Stomach (tissue), 9 donors: ENCODE data around the gene SLC29A3. TPM values are rescaled to one million over a fixed set of nuclear protein-coding genes. Genes with fewer than 3 reads are reported as not detected.

Experiments used
- DNase-seq, 2 donors: peaks; one replicate each; pipeline versions ENCODE4 v3.0.0 to v3.0.0-alpha.2; 2013 to 2019
- H3K27ac ChIP-seq, 5 donors: fragments of 200-600 bp in 4 of 5; sonication (generic) in 4 of 5; one replicate each; pipeline ENCODE4 v1.5.1; 2013 to 2019; ENCODE audit warnings: mild to moderate bottlenecking in 1 of 5, moderate library complexity in 1 of 5
- H3K27me3 ChIP-seq, 3 donors: fragments of 200-600 bp; sonication (generic); one replicate each; pipeline ENCODE4 v1.5.1; 2017 to 2019; ENCODE audit warnings: mixed run types in 1 of 3
- H3K36me3 ChIP-seq, 4 donors: fragments of 200-600 bp; sonication (generic); 1 replicate in 3 of 4; 2 replicates in 1 of 4; pipeline ENCODE4 v1.5.1; 2016 to 2019
- H3K4me1 ChIP-seq, 4 donors: fragments of 200-600 bp; sonication (generic); one replicate each; pipeline ENCODE4 v1.5.1; 2016 to 2019
- H3K4me3 ChIP-seq, 4 donors: fragments of 200-600 bp; sonication (generic) in 3 of 4; one replicate each; pipeline ENCODE4 v1.5.1; 2016 to 2019; ENCODE audit warnings: mild to moderate bottlenecking in 1 of 4
- H3K9me3 ChIP-seq, 4 donors: fragments of 200-600 bp; sonication (generic); one replicate each; pipeline ENCODE4 v1.5.1; 2016 to 2019
- EP300 ChIP-seq: sonication (generic); formaldehyde crosslinking; IDR thresholded peaks from one replicate; pipeline ENCODE4 v1.6.1; 2017; ENCODE audit warnings: antibody characterized with exemption
- POLR2A ChIP-seq, 4 donors: fragments of 450-650 bp; IDR thresholded peaks; one replicate each; pipeline ENCODE4 v1.6.1; 2016; ENCODE audit warnings: antibody characterized with exemption in 4 of 4, control low read depth in 2 of 4, mild to moderate bottlenecking in 1 of 4, moderate library complexity in 1 of 4
- POLR2AphosphoS5 ChIP-seq, 3 donors: sonication (generic); formaldehyde crosslinking; IDR thresholded peaks; one replicate each; pipeline ENCODE4 v1.6.1; 2016; ENCODE audit warnings: antibody characterized with exemption in 3 of 3
- WGBS, 5 donors: extraction: QIAGEN DNeasy Blood & Tissue Kit in 3 of 5; methylation state at CpG; one replicate each; pipeline versions ENCODE4 v1.1.5 to v1.1.7; 2013 to 2018; 5-methylcytosine and 5-hydroxymethylcytosine counted together
- intact Hi-C: fragments of 100-400 bp; cut with DNase I; formaldehyde crosslinking; loops from one replicate; pipeline ENCODE4 v1.15.1; 2023; ENCODE audit warnings: low total_unique reads
- polyA plus RNA-seq, 3 donors: library from polyadenylated mRNA; stranded (reverse); fragments of 200-250 nt; gene quantifications; one replicate each; pipeline ENCODE4 v1.2.3, GENCODE V29; 2013
- total RNA-seq, 5 donors: library from RNA; depleted of rRNA; stranded (reverse); fragments of >200 nt; gene quantifications; one replicate each; pipeline versions ENCODE4 v1.1.0 to v1.2.3, GENCODE V29; 2014 to 2016
- TF ChIP-seq, protein P1 (sequence below), 7 experiments: fragments of 450-650 bp in 4 of 7; fragments of 200-600 bp in 3 of 7; sonication (generic) in 3 of 7; IDR thresholded peaks; one replicate each; pipeline ENCODE4 v1.5.1; 2016 to 2019; ENCODE audit warnings: antibody characterized with exemption in 7 of 7, control low read depth in 2 of 7, mild to moderate bottlenecking in 1 of 7
- donor health status: healthy with polysubstance abuse.
- donor health status: Bipolar disorder and iron deficiency.
- donor health status: healthy.

The SLC29A3 gene
- total and polyA plus RNA-seq, 8 donors = 2.8 to 23.7 (median 4.2) TPM; not detected in 2

DNA sequence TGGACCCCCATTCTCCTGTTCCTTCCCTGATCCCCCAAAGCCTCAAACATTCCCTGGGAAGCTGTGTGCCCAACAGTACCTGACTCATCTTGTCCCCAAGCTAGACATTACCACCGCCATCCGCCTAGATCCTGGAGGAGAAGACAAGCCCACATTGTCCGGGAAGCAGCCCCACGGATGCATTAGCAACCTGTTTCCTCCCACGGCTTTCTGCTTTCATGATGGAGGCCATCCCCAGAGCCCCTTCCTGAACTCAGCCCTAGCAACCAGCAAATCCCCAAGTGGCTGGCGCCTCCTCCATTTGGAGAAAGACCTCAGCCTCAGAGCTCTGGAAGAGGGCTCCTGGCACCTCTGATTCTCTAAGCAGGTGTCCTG lies 2.3 kb upstream of the SLC29A3 start:
- H3K27me3 ChIP-seq = no peaks in the 10 kb centered on the region
- no peak overlapping the region for H3K4me3 ChIP-seq
- H3K27ac ChIP-seq = no peak overlapping the region
- WGBS, 5 donors = 63 to 84% (median 73%) methylated on average over 6 of the region's 6 CpGs
- no peak for TF ChIP-seq EP300
- TF ChIP-seq, protein P1, sequence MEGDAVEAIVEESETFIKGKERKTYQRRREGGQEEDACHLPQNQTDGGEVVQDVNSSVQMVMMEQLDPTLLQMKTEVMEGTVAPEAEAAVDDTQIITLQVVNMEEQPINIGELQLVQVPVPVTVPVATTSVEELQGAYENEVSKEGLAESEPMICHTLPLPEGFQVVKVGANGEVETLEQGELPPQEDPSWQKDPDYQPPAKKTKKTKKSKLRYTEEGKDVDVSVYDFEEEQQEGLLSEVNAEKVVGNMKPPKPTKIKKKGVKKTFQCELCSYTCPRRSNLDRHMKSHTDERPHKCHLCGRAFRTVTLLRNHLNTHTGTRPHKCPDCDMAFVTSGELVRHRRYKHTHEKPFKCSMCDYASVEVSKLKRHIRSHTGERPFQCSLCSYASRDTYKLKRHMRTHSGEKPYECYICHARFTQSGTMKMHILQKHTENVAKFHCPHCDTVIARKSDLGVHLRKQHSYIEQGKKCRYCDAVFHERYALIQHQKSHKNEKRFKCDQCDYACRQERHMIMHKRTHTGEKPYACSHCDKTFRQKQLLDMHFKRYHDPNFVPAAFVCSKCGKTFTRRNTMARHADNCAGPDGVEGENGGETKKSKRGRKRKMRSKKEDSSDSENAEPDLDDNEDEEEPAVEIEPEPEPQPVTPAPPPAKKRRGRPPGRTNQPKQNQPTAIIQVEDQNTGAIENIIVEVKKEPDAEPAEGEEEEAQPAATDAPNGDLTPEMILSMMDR (IDR thresholded peaks at IDR 0.05) = no peak
- no peak for TF ChIP-seq POLR2A (IDR thresholded peaks at IDR 0.05)
- no peak for TF ChIP-seq POLR2AphosphoS5 (IDR thresholded peaks at IDR 0.05)
- no peaks in the 10 kb centered on the region for H3K36me3 ChIP-seq
- no peaks in the 10 kb centered on the region for H3K9me3 ChIP-seq
- intact Hi-C loops = no loop called here
- DNase-seq = no peak
- peaks cover 15 to 49% (median 31%) of the 10 kb centered on the region in 4 donors for H3K4me1 ChIP-seq

DNA sequence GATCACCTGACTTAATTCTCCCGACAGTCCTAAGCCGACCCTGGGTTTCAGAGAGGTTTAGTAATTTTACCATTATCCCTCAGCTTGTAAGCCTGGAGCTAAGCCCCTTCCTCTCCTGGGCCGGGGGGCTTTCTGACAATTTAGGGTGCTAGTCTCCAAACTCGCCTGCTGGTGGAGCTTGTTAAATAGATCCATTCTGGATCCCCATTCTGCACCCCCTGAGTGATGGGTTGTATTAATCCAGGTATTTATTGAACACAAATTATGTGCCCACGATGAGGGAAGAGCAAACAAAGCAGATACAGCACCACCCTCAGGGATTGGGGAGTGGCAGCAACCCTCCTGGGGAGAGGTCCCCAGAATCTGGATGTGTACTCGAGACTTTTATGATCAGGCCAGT lies 1.3 kb upstream of the SLC29A3 start:
- no peak for DNase-seq
- TF ChIP-seq POLR2A (IDR thresholded peaks at IDR 0.05) (no peak), EP300 (no peak), POLR2AphosphoS5 (IDR thresholded peaks at IDR 0.05) (no peak)
- TF ChIP-seq, protein P1 (IDR thresholded peaks at IDR 0.05) = no peak
- Histone ChIP-seq H3K4me3 (no peak overlapping the region), H3K36me3 (peaks cover 0 to 5% (median 3%) of the 10 kb centered on the region in 4 donors), H3K27ac (no peak overlapping the region), H3K9me3 (no peaks in the 10 kb centered on the region), H3K4me1 (peaks cover 15 to 48% (median 31%) of the 10 kb centered on the region in 4 donors), H3K27me3 (no peaks in the 10 kb centered on the region)
- intact Hi-C loops = no loop called here
- WGBS, 5 donors = 67 to 81% (median 79%) methylated on average over 6 of the region's 6 CpGs

DNA sequence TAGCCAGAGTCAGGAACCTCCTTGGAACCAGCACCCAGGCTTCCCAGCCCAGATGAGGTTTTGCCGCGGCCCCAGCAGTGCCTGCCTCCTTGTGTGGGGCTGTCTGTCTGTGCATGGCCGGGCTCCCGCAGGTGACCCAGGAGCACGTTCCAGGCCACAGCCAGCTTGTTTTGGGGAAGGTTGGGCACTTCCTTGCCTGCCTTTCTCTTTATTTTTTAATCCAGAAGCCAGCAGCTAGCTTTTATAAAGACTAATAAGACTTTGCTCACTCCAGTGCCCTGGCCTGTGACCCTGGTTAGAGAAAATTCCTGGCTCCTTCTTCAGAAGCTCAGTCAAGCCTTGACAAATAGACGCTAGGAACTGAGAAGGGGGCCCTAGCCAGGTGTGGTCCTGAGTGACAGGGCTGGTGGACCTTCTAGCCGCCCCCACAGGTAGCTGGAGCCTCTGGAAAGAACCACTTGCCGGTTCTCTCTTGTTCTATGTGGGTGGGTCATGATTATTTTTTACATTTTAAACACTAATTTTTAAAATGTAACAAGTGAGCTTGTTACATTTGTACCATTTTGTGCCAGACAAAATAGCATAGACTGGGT lies 837 bp downstream of the SLC29A3 start:
- peaks cover 1 to 27% (median 25%) of the 10 kb centered on the region in 4 donors for H3K36me3 ChIP-seq
- H3K4me1 ChIP-seq = peaks cover 8 to 28% (median 19%) of the 10 kb centered on the region in 4 donors
- H3K4me3 ChIP-seq = peak overlapping the region; percentile 67 to 85 (median 76)
- TF ChIP-seq EP300 (no peak), POLR2AphosphoS5 (IDR thresholded peaks at IDR 0.05) (no peak), POLR2A (IDR thresholded peaks at IDR 0.05) (no peak)
- TF ChIP-seq, protein P1 (IDR thresholded peaks at IDR 0.05) = no peak
- H3K27me3 ChIP-seq = no peaks in the 10 kb centered on the region
- no peaks in the 10 kb centered on the region for H3K9me3 ChIP-seq
- H3K27ac ChIP-seq = peak overlapping the region in 4 of 5 donors; percentile 68 to 90 (median 86)
- DNase-seq = no peak
- intact Hi-C loops = loop anchor here (10.0 kb wide), 1 partner anchor 55 kb away; no protein-coding TSS in a partner anchor
- 34 to 58% (median 36%) methylated on average over 7 to 8 of the region's 8 CpGs for WGBS, 5 donors

DNA sequence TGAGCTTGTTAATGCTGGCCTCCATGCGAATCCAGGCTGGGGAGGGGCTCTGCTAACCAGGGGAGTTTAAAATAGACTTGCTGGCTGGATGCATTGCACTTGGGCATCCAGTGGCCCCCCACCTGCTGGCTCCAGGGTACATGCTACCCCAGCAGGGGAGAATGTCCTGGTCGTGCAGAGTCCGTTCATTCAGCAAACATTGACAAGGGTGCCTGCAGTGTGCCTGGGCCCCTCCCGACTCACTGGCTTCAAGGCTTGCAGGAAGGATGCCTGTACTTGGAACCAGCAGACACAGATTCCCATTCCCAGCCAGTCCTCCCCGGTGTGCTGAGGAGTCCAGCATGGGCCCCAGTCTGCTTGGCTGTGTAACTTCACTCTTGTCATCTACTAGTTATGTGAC lies 1.5 kb downstream of the SLC29A3 start:
- DNase-seq = no peak
- 79 to 90% (median 83%) methylated on average over 2 to 5 of the region's 5 CpGs for WGBS, 5 donors
- intact Hi-C loops = loop anchor here (10.0 kb wide), 1 partner anchor 54 kb away; no protein-coding TSS in a partner anchor

More for the DNA sequence above, 1.5 kb downstream of the SLC29A3 start:
- H3K4me3 ChIP-seq = peak overlapping the region in 1 of 4 donors; percentile 85
- H3K27me3 ChIP-seq = no peaks in the 10 kb centered on the region
- peaks cover 5 to 34% (median 32%) of the 10 kb centered on the region in 4 donors for H3K36me3 ChIP-seq
- H3K9me3 ChIP-seq = no peaks in the 10 kb centered on the region
- TF ChIP-seq EP300 (no peak), POLR2AphosphoS5 (IDR thresholded peaks at IDR 0.05) (no peak), POLR2A (IDR thresholded peaks at IDR 0.05) (no peak)
- TF ChIP-seq, protein P1 (IDR thresholded peaks at IDR 0.05) = no peak
- no peak overlapping the region for H3K27ac ChIP-seq
- peaks cover 8 to 27% (median 19%) of the 10 kb centered on the region in 4 donors for H3K4me1 ChIP-seq
